OCI-LY7 (cell line): ENCODE measurements around the gene KIF1A.

Experiments
- CTCF ChIP-seq: fragments of 200-600 bp; sonication (generic); conservative IDR thresholded peaks from 2 replicates; pipeline ENCODE4 v1.5.1; 2014; ENCODE audit warnings: mild to moderate bottlenecking, antibody characterized with exemption, low read length, moderate library complexity, mixed read lengths
- EZH2phosphoT487 ChIP-seq: fragments of 200-600 bp; sonication (generic); IDR thresholded peaks from 2 replicates; pipeline ENCODE4 v1.6.1; 2018; ENCODE audit warnings: low read depth, borderline replicate concordance, mild to moderate bottlenecking, mixed run types, antibody characterized with exemption, low read length, moderate library complexity, mixed read lengths

GRCh38 chr2:240789051-240789453 is 31.0 kb downstream of the KIF1A start:
- no peak for TF ChIP-seq EZH2phosphoT487
- TF ChIP-seq CTCF, result no peak
